Fibroblast of villous mesenchyme (primary cell): Measurements from ENCODE around the gene SLC34A1. TPM values are rescaled to one million over a fixed set of nuclear protein-coding genes. Genes with fewer than 3 reads are reported as not detected.

ENCODE experiments used
- DNase-seq: peaks from one replicate; pipeline ENCODE4 v3.0.0-alpha.2; 2010; ENCODE audit warnings: low read depth
- H3K4me3 ChIP-seq: 2 replicates; pipeline ENCODE4 v1.5.1; 2011; ENCODE audit warnings: low read depth, mild to moderate bottlenecking, low read length
- total RNA-seq: library from RNA; depleted of rRNA; stranded (reverse); fragments of >200 nt; gene quantifications from 2 replicates; pipeline ENCODE4 v1.2.3, GENCODE V29; 2012
- TF ChIP-seq, protein P1 (sequence below): IDR thresholded peaks from 2 replicates; pipeline ENCODE4 v1.5.1; 2012; ENCODE audit warnings: low read depth, mild to moderate bottlenecking, low read length; ENCODE audit not compliant: insufficient read depth

SLC34A1 gene
- total RNA-seq, 1 donor, result not detected

GRCh38 chr5:177396078-177396477 is 11.8 kb downstream of the SLC34A1 start:
- DNase-seq, result no peak
- TF ChIP-seq, protein P1, sequence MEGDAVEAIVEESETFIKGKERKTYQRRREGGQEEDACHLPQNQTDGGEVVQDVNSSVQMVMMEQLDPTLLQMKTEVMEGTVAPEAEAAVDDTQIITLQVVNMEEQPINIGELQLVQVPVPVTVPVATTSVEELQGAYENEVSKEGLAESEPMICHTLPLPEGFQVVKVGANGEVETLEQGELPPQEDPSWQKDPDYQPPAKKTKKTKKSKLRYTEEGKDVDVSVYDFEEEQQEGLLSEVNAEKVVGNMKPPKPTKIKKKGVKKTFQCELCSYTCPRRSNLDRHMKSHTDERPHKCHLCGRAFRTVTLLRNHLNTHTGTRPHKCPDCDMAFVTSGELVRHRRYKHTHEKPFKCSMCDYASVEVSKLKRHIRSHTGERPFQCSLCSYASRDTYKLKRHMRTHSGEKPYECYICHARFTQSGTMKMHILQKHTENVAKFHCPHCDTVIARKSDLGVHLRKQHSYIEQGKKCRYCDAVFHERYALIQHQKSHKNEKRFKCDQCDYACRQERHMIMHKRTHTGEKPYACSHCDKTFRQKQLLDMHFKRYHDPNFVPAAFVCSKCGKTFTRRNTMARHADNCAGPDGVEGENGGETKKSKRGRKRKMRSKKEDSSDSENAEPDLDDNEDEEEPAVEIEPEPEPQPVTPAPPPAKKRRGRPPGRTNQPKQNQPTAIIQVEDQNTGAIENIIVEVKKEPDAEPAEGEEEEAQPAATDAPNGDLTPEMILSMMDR, result no peak
- no peak overlapping the region for H3K4me3 ChIP-seq

GRCh38 chr5:177396807-177397206 is 12.6 kb downstream of the SLC34A1 start:
- no peak for DNase-seq
- TF ChIP-seq, protein P1, result no peak
- H3K4me3 ChIP-seq, result no peak overlapping the region

- no peak for DNase-seq
- no peak overlapping the region for H3K4me3 ChIP-seq
Measured at GRCh38 chr5:177397875-177398390, 13.7 kb downstream of the SLC34A1 start.

GRCh38 chr5:177399997-177400868 is 16.0 kb downstream of the SLC34A1 start, which contains the start of gene PFN3:
Gene PFN3 (minus strand): TSS chr5:177400661. CDS start chr5:177400576, 85 bp downstream.
- H3K4me3 ChIP-seq, result no peak within 1 kb of the TSS
- peak; percentile 45 for DNase-seq
- TF ChIP-seq, protein P1, result no peak

More at GRCh38 chr5:177397875-177398390, 13.7 kb downstream of the SLC34A1 start:
- TF ChIP-seq, protein P1, result no peak

- H3K4me3 ChIP-seq, result peak overlapping the region; percentile 36
- TF ChIP-seq, protein P1, result peak; percentile 51
- DNase-seq, result peak; percentile 62
Measured at GRCh38 chr5:177402271-177403043, 18.2 kb downstream of the SLC34A1 start.

DNA sequence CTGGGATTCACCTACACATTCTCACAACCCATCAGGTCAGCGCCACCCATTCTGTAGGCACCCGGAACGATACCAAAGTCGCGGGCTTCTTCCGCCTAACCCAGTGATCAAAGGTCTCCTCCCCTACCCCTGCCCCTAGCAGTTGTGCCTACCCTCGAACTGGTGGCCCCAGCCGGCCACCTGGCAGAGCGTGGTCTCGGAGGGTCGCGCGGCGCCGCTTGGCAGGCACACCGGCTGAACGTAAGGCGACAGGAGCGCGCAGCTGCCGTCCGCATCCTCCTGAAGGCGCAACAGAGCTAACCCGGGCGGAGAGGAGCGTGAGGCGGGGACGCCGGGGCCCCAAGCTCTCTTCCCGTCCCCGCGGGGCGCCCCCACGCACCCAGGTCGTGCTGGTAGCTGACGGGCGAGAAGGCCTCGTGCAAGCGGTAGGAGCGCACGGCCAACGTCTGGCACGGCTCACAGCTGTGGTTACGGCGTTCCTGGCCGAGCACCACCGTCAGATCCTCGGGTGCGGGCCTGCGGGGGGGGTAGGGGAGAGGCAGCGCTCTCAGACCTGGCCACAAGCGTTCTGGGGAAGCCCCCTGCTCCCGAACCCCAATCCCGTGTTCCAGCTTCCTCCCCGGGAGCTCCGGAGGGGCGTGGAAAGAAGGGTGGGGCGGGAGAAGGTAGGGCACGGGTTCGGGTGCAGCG is 19.0 kb downstream of the SLC34A1 start:
- H3K4me3 ChIP-seq, result peak overlapping the region; percentile 70
- DNase-seq, result peak; percentile 29
- TF ChIP-seq, protein P1, result no peak
